Measurements from ENCODE around the gene RPL35. TPM values are rescaled to one million over a fixed set of nuclear protein-coding genes. Genes with fewer than 3 reads are reported as not detected.
"Not testable (repeated sequence)": the region's sequence is repeated elsewhere in the genome, so short reads cannot be mapped to it uniquely, and the experiment has no call there.

Gene RPL35
- total RNA-seq, 1 experiment from 2014 or later, result 736 TPM

- Mint-ChIP-seq H3K9me3 (ENCODE audit: low read depth, unreplicated experiment) (no peaks in the 10 kb centered on the region), H3K4me3 (ENCODE audit: low read depth, unreplicated experiment) (no peak overlapping the region), H3K36me3 (ENCODE audit: insufficient read depth, unreplicated experiment) (no peaks in the 10 kb centered on the region), H3K4me1 (ENCODE audit: low read depth, unreplicated experiment) (peaks cover 8% of the 10 kb centered on the region), H3K27me3 (ENCODE audit: unreplicated experiment) (no peaks in the 10 kb centered on the region), H3K27ac (ENCODE audit: unreplicated experiment) (no peak overlapping the region)
- CTCF ChIA-PET, result interaction anchor here (1.3 kb wide), 1 partner anchor 30 kb away, joined by 5 read pairs; no protein-coding TSS in a partner anchor
- TF ChIP-seq, protein P1, sequence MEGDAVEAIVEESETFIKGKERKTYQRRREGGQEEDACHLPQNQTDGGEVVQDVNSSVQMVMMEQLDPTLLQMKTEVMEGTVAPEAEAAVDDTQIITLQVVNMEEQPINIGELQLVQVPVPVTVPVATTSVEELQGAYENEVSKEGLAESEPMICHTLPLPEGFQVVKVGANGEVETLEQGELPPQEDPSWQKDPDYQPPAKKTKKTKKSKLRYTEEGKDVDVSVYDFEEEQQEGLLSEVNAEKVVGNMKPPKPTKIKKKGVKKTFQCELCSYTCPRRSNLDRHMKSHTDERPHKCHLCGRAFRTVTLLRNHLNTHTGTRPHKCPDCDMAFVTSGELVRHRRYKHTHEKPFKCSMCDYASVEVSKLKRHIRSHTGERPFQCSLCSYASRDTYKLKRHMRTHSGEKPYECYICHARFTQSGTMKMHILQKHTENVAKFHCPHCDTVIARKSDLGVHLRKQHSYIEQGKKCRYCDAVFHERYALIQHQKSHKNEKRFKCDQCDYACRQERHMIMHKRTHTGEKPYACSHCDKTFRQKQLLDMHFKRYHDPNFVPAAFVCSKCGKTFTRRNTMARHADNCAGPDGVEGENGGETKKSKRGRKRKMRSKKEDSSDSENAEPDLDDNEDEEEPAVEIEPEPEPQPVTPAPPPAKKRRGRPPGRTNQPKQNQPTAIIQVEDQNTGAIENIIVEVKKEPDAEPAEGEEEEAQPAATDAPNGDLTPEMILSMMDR (IDR thresholded peaks at IDR 0.05; ENCODE audit: unreplicated experiment), result no peak
- DNase-seq, result no peak
- intact Hi-C loops (cut with micrococcal nuclease; ENCODE audit: unreplicated experiment), result no loop called here
- no TSS peak for BruUV-seq (replicated peaks)
Observed at GRCh38 chr9:124841075-124841821, 20.5 kb downstream of the RPL35 start.

- Mint-ChIP-seq H3K4me1 (ENCODE audit: low read depth, unreplicated experiment) (peaks cover 10% of the 10 kb centered on the region), H3K9me3 (ENCODE audit: low read depth, unreplicated experiment) (no peaks in the 10 kb centered on the region), H3K4me3 (ENCODE audit: low read depth, unreplicated experiment) (no peak overlapping the region), H3K27me3 (ENCODE audit: unreplicated experiment) (no peaks in the 10 kb centered on the region), H3K36me3 (ENCODE audit: insufficient read depth, unreplicated experiment) (no peaks in the 10 kb centered on the region), H3K27ac (ENCODE audit: unreplicated experiment) (no peak overlapping the region)
- intact Hi-C loops (cut with micrococcal nuclease; ENCODE audit: unreplicated experiment), result no loop called here
- CTCF ChIA-PET, result interaction anchor here (1.0 to 1.3 kb wide), 2 partner anchors 12 to 29 kb away, joined by 4 to 5 read pairs; no protein-coding TSS in a partner anchor
- TF ChIP-seq, protein P1 (IDR thresholded peaks at IDR 0.05; ENCODE audit: unreplicated experiment), result no peak
- BruUV-seq (replicated peaks), result no TSS peak
- no peak for DNase-seq
Observed at GRCh38 chr9:124840300-124840833, 21.4 kb downstream of the RPL35 start.

DNA sequence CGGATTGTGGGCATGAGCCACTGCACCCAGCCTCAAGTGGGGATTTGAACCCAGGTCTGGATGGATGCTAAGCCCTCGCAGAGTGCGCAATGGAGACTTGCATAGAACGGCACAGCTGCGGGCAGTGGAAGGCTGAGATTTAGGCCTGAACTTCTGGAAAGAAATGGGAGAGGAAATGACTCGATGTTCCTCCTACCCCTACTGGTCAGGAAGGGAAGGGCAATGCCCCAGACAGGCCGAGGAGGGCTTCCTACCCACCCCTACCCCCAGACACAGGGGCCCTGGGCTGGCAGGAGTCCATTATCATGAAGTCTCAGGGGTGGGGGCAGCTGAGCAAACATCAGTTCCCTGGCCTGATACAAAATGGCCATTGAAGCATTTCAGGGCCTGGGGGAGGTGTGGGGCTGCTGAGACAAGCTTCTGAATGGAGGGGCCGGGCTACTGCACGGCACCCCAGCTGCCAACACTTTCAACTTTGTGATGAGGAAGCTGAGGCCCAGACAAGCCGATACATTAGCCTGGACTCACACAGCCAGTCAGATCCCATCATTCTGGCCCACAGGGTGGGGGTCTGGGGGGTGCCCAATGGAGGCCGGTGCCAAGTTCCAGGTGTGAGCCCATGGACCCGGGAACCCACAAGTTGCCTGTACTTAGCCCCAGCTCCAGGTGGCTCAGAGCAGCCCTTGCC, 22.0 kb downstream of the RPL35 start:
- CTCF ChIA-PET, result interaction anchor here (1.0 to 1.3 kb wide), 2 partner anchors 13 to 29 kb away, joined by 4 to 5 read pairs; no protein-coding TSS in a partner anchor
- Mint-ChIP-seq H3K4me3 (ENCODE audit: low read depth, unreplicated experiment) (no peak overlapping the region), H3K36me3 (ENCODE audit: insufficient read depth, unreplicated experiment) (no peaks in the 10 kb centered on the region), H3K4me1 (ENCODE audit: low read depth, unreplicated experiment) (peaks cover 17% of the 10 kb centered on the region), H3K27ac (ENCODE audit: unreplicated experiment) (no peak overlapping the region), H3K9me3 (ENCODE audit: low read depth, unreplicated experiment) (no peaks in the 10 kb centered on the region), H3K27me3 (ENCODE audit: unreplicated experiment) (no peaks in the 10 kb centered on the region)
- no peak for DNase-seq
- TF ChIP-seq, protein P1 (IDR thresholded peaks at IDR 0.05; ENCODE audit: unreplicated experiment), result peak; percentile 37
- BruUV-seq (replicated peaks), result no TSS peak
- intact Hi-C loops (cut with micrococcal nuclease; ENCODE audit: unreplicated experiment), result no loop called here

DNA sequence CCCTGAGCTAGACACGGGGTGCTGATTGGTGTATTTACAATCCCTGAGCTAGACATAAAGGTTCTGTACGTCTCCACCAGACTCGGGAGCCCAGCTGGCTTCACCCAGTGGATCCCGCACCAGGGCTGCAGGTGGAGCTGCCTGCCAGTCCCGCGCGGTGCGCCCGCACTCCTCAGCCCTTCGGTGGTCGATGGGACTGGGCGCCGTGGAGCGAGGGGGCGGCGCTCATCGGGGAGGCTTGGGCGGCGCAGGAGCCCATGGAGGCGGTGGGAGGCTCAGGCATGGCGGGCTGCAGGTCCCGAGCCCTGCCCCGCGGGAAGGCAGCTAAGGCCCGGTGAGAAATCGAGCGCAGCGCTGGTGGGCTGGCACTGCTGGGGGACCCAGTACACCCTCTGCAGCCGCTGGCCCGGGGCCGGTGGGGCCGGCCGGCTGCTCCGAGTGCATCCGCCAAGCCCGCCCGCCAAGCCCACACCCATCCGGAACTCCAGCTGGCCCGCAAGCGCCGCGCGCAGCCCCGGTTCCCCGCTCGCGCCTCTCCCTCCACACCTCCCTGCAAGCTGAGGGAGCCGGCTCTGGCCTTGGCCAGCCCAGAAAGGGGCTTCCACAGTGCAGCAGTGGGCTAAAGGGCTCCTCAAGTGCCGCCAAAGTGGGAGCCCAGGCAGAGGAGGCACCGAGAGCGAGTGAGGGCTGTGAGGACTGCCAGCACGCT, 23.0 kb downstream of the RPL35 start:
- H3K36me3 Mint-ChIP-seq (ENCODE audit: insufficient read depth, unreplicated experiment); H3K27ac Mint-ChIP-seq (ENCODE audit: unreplicated experiment); H3K9me3 Mint-ChIP-seq (ENCODE audit: low read depth, unreplicated experiment); BruUV-seq (replicated peaks); H3K27me3 Mint-ChIP-seq (ENCODE audit: unreplicated experiment); DNase-seq; H3K4me3 Mint-ChIP-seq (ENCODE audit: low read depth, unreplicated experiment); intact Hi-C loops (cut with micrococcal nuclease; ENCODE audit: unreplicated experiment): not testable (repeated sequence)
- H3K4me1 Mint-ChIP-seq (ENCODE audit: low read depth, unreplicated experiment), result peaks cover 24% of the 10 kb centered on the region
- CTCF ChIA-PET, result interaction anchor here (1.0 kb wide), 1 partner anchor 67 kb away, joined by 3 read pairs; the partner anchor contains the start of gene NR6A1

- H3K36me3 Mint-ChIP-seq (ENCODE audit: insufficient read depth, unreplicated experiment); intact Hi-C loops (cut with micrococcal nuclease; ENCODE audit: unreplicated experiment); H3K9me3 Mint-ChIP-seq (ENCODE audit: low read depth, unreplicated experiment); DNase-seq; H3K4me3 Mint-ChIP-seq (ENCODE audit: low read depth, unreplicated experiment); H3K27me3 Mint-ChIP-seq (ENCODE audit: unreplicated experiment); H3K27ac Mint-ChIP-seq (ENCODE audit: unreplicated experiment); BruUV-seq (replicated peaks): not testable (repeated sequence)
- peaks cover 24% of the 10 kb centered on the region for H3K4me1 Mint-ChIP-seq (ENCODE audit: low read depth, unreplicated experiment)
- CTCF ChIA-PET, result interaction anchor here (1.0 kb wide), 1 partner anchor 67 kb away, joined by 3 read pairs; the partner anchor contains the start of gene NR6A1
Observed at GRCh38 chr9:124838132-124838531, 23.6 kb downstream of the RPL35 start.

Data from Calu3 (cell line).